ENCODE measurements around the gene STAC3. TPM values are rescaled to one million over a fixed set of nuclear protein-coding genes. Genes with fewer than 3 reads are reported as not detected.

STAC3 gene
- total RNA-seq, 1 donor from 2014 or later: 5.1 TPM

GRCh38 chr12:57210461-57210860 lies 40.5 kb downstream of the STAC3 start:
- H3K4me3 Mint-ChIP-seq: no peak overlapping the region
- peaks cover 21% of the 10 kb centered on the region for H3K27me3 ChIP-seq
- no peak overlapping the region for H3K9ac ChIP-seq
- H3F3A ChIP-seq (ENCODE audit: low read depth): peaks cover 19% of the 10 kb centered on the region
- H3K36me3 Mint-ChIP-seq: peaks cover 17% of the 10 kb centered on the region
- no peaks in the 10 kb centered on the region for H3K36me3 ChIP-seq
- H2AFZ ChIP-seq (replicated peaks): no peak overlapping the region
- peaks cover 21% of the 10 kb centered on the region for H3K4me1 Mint-ChIP-seq
- TF ChIP-seq EZH2phosphoT487 (IDR thresholded peaks at IDR 0.05): no peak
- no peak for TF ChIP-seq CTCF (IDR thresholded peaks at IDR 0.05)
- no peak for TF ChIP-seq EZH2 (IDR thresholded peaks at IDR 0.05)
- no peak overlapping the region for H3K27ac Mint-ChIP-seq
- DNase-seq (ENCODE audit: low spot score): no peak
- peaks cover 8% of the 10 kb centered on the region for H3K4me1 ChIP-seq
- no peak overlapping the region for H3K4me3 ChIP-seq
- H3K9me3 ChIP-seq (ENCODE audit: low read depth): no peaks in the 10 kb centered on the region
- H3K4me2 ChIP-seq: no peak overlapping the region
- no peak overlapping the region for H3K27ac ChIP-seq
- no peaks in the 10 kb centered on the region for H3K9me3 Mint-ChIP-seq
- peaks cover 20% of the 10 kb centered on the region for H3K27me3 Mint-ChIP-seq (ENCODE audit: insufficient read depth, low read depth)
- no peaks in the 10 kb centered on the region for H3K79me2 ChIP-seq (ENCODE audit: low read depth)
- H4K20me1 ChIP-seq (ENCODE audit: low read depth): peaks cover 24% of the 10 kb centered on the region

GRCh38 chr12:57209916-57210315 lies 41.1 kb downstream of the STAC3 start:
- Mint-ChIP-seq H3K9me3 (no peaks in the 10 kb centered on the region), H3K4me3 (no peak overlapping the region), H3K27me3 (ENCODE audit: insufficient read depth, low read depth) (peaks cover 14% of the 10 kb centered on the region), H3K36me3 (peaks cover 17% of the 10 kb centered on the region), H3K27ac (no peak overlapping the region), H3K4me1 (peaks cover 17% of the 10 kb centered on the region)
- no peak for DNase-seq (ENCODE audit: low spot score)
- Histone ChIP-seq H2AFZ (replicated peaks) (no peak overlapping the region), H4K20me1 (ENCODE audit: low read depth) (peaks cover 19% of the 10 kb centered on the region), H3K36me3 (no peaks in the 10 kb centered on the region), H3K4me1 (peaks cover 8% of the 10 kb centered on the region), H3K79me2 (ENCODE audit: low read depth) (no peaks in the 10 kb centered on the region), H3F3A (ENCODE audit: low read depth) (peaks cover 13% of the 10 kb centered on the region), H3K9ac (no peak overlapping the region), H3K27me3 (peaks cover 15% of the 10 kb centered on the region), H3K27ac (no peak overlapping the region), H3K4me2 (no peak overlapping the region), H3K9me3 (ENCODE audit: low read depth) (no peaks in the 10 kb centered on the region), H3K4me3 (no peak overlapping the region)
- TF ChIP-seq EZH2 (IDR thresholded peaks at IDR 0.05) (no peak), EZH2phosphoT487 (IDR thresholded peaks at IDR 0.05) (no peak), CTCF (IDR thresholded peaks at IDR 0.05) (no peak)

- Histone ChIP-seq H3K79me2 (ENCODE audit: low read depth) (no peaks in the 10 kb centered on the region), H3K4me2 (no peak overlapping the region), H3K4me3 (no peak overlapping the region), H3K36me3 (no peaks in the 10 kb centered on the region), H3F3A (ENCODE audit: low read depth) (peaks cover 6% of the 10 kb centered on the region), H3K9me3 (ENCODE audit: low read depth) (no peaks in the 10 kb centered on the region), H3K27me3 (peaks cover 4% of the 10 kb centered on the region), H3K27ac (no peak overlapping the region), H2AFZ (replicated peaks) (no peak overlapping the region), H3K9ac (no peak overlapping the region), H4K20me1 (ENCODE audit: low read depth) (peaks cover 9% of the 10 kb centered on the region), H3K4me1 (peaks cover 4% of the 10 kb centered on the region)
- peaks cover 17% of the 10 kb centered on the region for H3K36me3 Mint-ChIP-seq
- TF ChIP-seq EZH2phosphoT487 (IDR thresholded peaks at IDR 0.05) (no peak), EZH2 (IDR thresholded peaks at IDR 0.05) (no peak), CTCF (IDR thresholded peaks at IDR 0.05) (no peak)
- H3K4me3 Mint-ChIP-seq: no peak overlapping the region
- no peaks in the 10 kb centered on the region for H3K9me3 Mint-ChIP-seq
- peaks cover 6% of the 10 kb centered on the region for H3K27me3 Mint-ChIP-seq (ENCODE audit: insufficient read depth, low read depth)
- no peak overlapping the region for H3K27ac Mint-ChIP-seq
- H3K4me1 Mint-ChIP-seq: peaks cover 6% of the 10 kb centered on the region
- DNase-seq (ENCODE audit: low spot score): no peak
Observed at GRCh38 chr12:57208631-57209282, 42.2 kb downstream of the STAC3 start.

All from neural progenitor cell (in vitro differentiated cells).